RWPE2 (cell line): ENCODE results near the gene MAIP1.
"Not testable (repeated sequence)": the region's sequence is repeated elsewhere in the genome, so short reads cannot be mapped to it uniquely, and the experiment has no call there.

Experiments
- ATAC-seq: fragments of 200-7000 bp; cut with Tn5 transposase; 3 replicates; pipeline ENCODE4 v1.9.1; 2021; ENCODE audit warnings: low read depth
- DNase-seq: peaks from one replicate; pipeline ENCODE4 v3.0.0-alpha.2; 2020; ENCODE audit warnings: low spot score
- H3K27ac ChIP-seq: fragments of 450-650 bp; 2 replicates; pipeline ENCODE4 v1.5.1; 2017; ENCODE audit warnings: mild to moderate bottlenecking; ENCODE audit not compliant: poor library complexity, severe bottlenecking
- H3K27me3 ChIP-seq: fragments of 250-450 bp; sonication (Bioruptor Pico); 2 replicates; pipeline ENCODE4 v1.5.1; 2021; ENCODE audit warnings: mild to moderate bottlenecking, moderate library complexity; ENCODE audit not compliant: insufficient read depth, poor library complexity, severe bottlenecking
- H3K36me3 ChIP-seq: fragments of 250-450 bp; sonication (Bioruptor Pico); 2 replicates; pipeline ENCODE4 v1.5.1; 2020; ENCODE audit warnings: low read depth, mild to moderate bottlenecking, moderate library complexity
- H3K4me1 ChIP-seq: fragments of 250-450 bp; sonication (Bioruptor Pico); 2 replicates; pipeline ENCODE4 v1.5.1; 2021; ENCODE audit warnings: mild to moderate bottlenecking, moderate library complexity; ENCODE audit not compliant: insufficient read depth, poor library complexity, severe bottlenecking
- H3K4me3 ChIP-seq: fragments of 250-450 bp; sonication (Bioruptor Pico); 2 replicates; pipeline ENCODE4 v1.5.1; 2021; ENCODE audit warnings: mild to moderate bottlenecking, moderate library complexity; ENCODE audit not compliant: severe bottlenecking
- H3K9me3 ChIP-seq: fragments of 250-450 bp; sonication (Bioruptor Pico); 2 replicates; pipeline ENCODE4 v1.5.1; 2021; ENCODE audit warnings: mild to moderate bottlenecking, moderate library complexity; ENCODE audit not compliant: severe bottlenecking
- CTCF ChIP-seq: fragments of 450-650 bp; IDR thresholded peaks from one replicate; pipeline ENCODE4 v1.5.1; 2017; ENCODE audit warnings: mild to moderate bottlenecking, moderate library complexity; ENCODE audit not compliant: poor library complexity, severe bottlenecking

MAIP1 gene

GRCh38 chr2:199911877-199912161 is 43.6 kb upstream of the MAIP1 start:
- no peak for ATAC-seq
- no peak for TF ChIP-seq CTCF
- H3K4me1 ChIP-seq: peaks cover 15% of the 10 kb centered on the region
- peak overlapping the region; percentile 54 for H3K4me3 ChIP-seq
- H3K27ac ChIP-seq: peak overlapping the region; percentile 69
- no peaks in the 10 kb centered on the region for H3K27me3 ChIP-seq
- H3K9me3 ChIP-seq: peaks cover 2% of the 10 kb centered on the region
- no peak for DNase-seq
- peaks cover 27% of the 10 kb centered on the region for H3K36me3 ChIP-seq

DNA sequence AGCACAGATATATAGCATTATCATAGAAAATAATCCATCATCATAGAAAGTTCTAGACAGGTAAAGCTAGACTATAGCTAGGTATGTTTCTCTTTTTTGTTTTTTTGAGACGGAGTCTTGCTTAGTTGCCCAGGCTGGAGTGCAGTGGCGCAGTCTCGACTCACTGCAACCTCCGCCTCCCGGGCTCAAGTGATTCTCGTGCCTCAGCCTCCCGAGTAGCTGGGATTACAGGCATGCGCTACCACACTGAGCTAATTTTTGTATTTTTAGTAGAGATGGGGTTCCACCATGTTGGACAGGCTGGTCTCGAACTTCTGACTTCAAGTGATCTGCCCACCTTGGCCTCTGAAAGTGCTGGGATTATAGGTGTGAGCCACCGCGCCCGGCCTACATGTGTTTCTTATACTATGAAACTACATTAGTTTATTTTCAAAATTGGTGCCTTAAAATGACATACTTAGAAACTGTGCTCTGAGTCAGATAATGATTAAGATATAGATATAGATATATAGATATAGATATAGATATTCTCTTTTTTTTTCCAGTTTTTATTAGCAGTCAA is 42.7 kb upstream of the MAIP1 start:
- Histone ChIP-seq H3K4me3 (peak overlapping the region; percentile 54), H3K36me3 (peaks cover 35% of the 10 kb centered on the region), H3K27ac (peak overlapping the region; percentile 69), H3K4me1 (peaks cover 15% of the 10 kb centered on the region)
- H3K27me3 ChIP-seq, ATAC-seq, DNase-seq, H3K9me3 ChIP-seq: not testable (repeated sequence)

GRCh38 chr2:199914372-199914958 is 40.9 kb upstream of the MAIP1 start:
- H3K4me1 ChIP-seq: peaks cover 15% of the 10 kb centered on the region
- DNase-seq (no peak), ATAC-seq (no peak)
- H3K27ac ChIP-seq: no peak overlapping the region
- H3K27me3 ChIP-seq: no peaks in the 10 kb centered on the region
- no peak overlapping the region for H3K4me3 ChIP-seq
- H3K36me3 ChIP-seq: peaks cover 53% of the 10 kb centered on the region
- no peak for TF ChIP-seq CTCF
- peaks cover 6% of the 10 kb centered on the region for H3K9me3 ChIP-seq

DNA sequence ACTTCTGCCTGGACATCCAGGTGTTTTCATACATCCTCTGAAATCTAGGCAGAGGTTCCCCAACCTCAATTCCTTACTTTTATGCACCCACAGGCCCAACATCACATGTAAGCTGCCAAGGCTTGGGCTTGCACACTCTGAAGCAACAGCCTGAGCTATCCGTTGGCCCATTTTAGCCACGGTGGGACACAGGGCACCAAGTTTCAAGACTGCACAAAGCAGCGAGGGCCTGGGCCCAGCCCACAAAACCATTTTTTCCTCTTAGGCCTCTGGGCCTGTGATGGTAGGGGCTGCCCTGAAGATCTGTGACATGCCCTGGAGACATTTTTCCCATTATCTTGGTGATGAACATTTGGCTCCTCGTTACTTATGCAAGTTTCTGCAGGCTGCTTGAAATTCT is 38.4 kb upstream of the MAIP1 start:
- Histone ChIP-seq H3K27ac (no peak overlapping the region), H3K36me3 (peaks cover 58% of the 10 kb centered on the region), H3K27me3 (no peaks in the 10 kb centered on the region), H3K4me1 (peaks cover 15% of the 10 kb centered on the region), H3K9me3 (peaks cover 6% of the 10 kb centered on the region), H3K4me3 (no peak overlapping the region)
- ATAC-seq: no peak
- no peak for DNase-seq
- no peak for TF ChIP-seq CTCF

- TF ChIP-seq CTCF: no peak
- DNase-seq (no peak), ATAC-seq (no peak; the same call in 2 of the 3 replicates)
- Histone ChIP-seq H3K9me3 (no peaks in the 10 kb centered on the region), H3K27ac (no peak overlapping the region), H3K27me3 (no peaks in the 10 kb centered on the region), H3K4me3 (no peak overlapping the region), H3K4me1 (peaks cover 3% of the 10 kb centered on the region), H3K36me3 (peaks cover 55% of the 10 kb centered on the region)
Measured at GRCh38 chr2:199922856-199923255, 32.5 kb upstream of the MAIP1 start.
